Aorta (tissue), 5 donors: ENCODE measurements around the gene BSPRY. TPM values are rescaled to one million over a fixed set of nuclear protein-coding genes. Genes with fewer than 3 reads are reported as not detected.

Experiments
- ATAC-seq: fragments of 200-7000 bp; cut with Tn5 transposase; one replicate; pipeline ENCODE4 v1.9.1; 2022; ENCODE audit warnings: moderate library complexity; ENCODE audit not compliant: low FRiP score
- DNase-seq, 2 donors: peaks; one replicate each; pipeline ENCODE4 v3.0.0-alpha.2; 2020
- H3K27ac ChIP-seq, 2 donors: one replicate each; pipeline ENCODE4 v1.5.1; 2013; ENCODE audit warnings: low read length in 2 of 2, mild to moderate bottlenecking in 2 of 2, moderate library complexity in 2 of 2, control low read depth in 1 of 2, inconsistent platforms in 1 of 2, low read depth in 1 of 2
- H3K27me3 ChIP-seq, 2 donors: one replicate each; pipeline ENCODE4 v1.6.1; 2013; ENCODE audit warnings: control low read depth in 1 of 2, low read length in 1 of 2, mild to moderate bottlenecking in 1 of 2, moderate library complexity in 1 of 2; ENCODE audit not compliant: insufficient read depth in 2 of 2, control insufficient read depth in 1 of 2
- H3K36me3 ChIP-seq, 2 donors: one replicate each; pipeline ENCODE4 v1.6.1; 2013; ENCODE audit warnings: control low read depth in 1 of 2, low read length in 1 of 2, mild to moderate bottlenecking in 1 of 2; ENCODE audit not compliant: insufficient read depth in 2 of 2, control insufficient read depth in 1 of 2
- H3K4me1 ChIP-seq, 2 donors: one replicate each; pipeline ENCODE4 v1.6.1; 2013; ENCODE audit warnings: low read length in 2 of 2, control low read depth in 1 of 2, mild to moderate bottlenecking in 1 of 2, moderate library complexity in 1 of 2; ENCODE audit not compliant: insufficient read depth in 2 of 2, control insufficient read depth in 1 of 2
- H3K4me3 ChIP-seq, 2 donors: one replicate each; pipeline ENCODE4 v1.5.1; 2013; ENCODE audit warnings: low read length in 2 of 2, control low read depth in 1 of 2, mild to moderate bottlenecking in 1 of 2
- H3K9me3 ChIP-seq: one replicate; pipeline ENCODE4 v1.6.1; 2013; ENCODE audit warnings: mild to moderate bottlenecking, low read length; ENCODE audit not compliant: control insufficient read depth
- WGBS, 2 donors: extraction: QIAGEN DNeasy Blood & Tissue Kit; methylation state at CpG; one replicate each; pipeline ENCODE4 v1.1.7; 2013; 5-methylcytosine and 5-hydroxymethylcytosine counted together
- intact Hi-C, 2 donors: fragments of 100-400 bp; cut with DNase I; formaldehyde crosslinking; loops; one replicate each; pipeline versions ENCODE4 v1.14.2 to v1.15.0; 2022
- polyA plus RNA-seq, 2 donors: library from polyadenylated mRNA; stranded (reverse); fragments of 200-250 nt; gene quantifications; one replicate each; pipeline ENCODE4 v1.2.3, GENCODE V29; 2013
- total RNA-seq, 2 donors: library from RNA; stranded (reverse); fragmentation: NEBNext Ultra II Directional; extraction: Animal tissue kit (Norgen Biotek cat#: 25700); gene quantifications; one replicate each; pipeline ENCODE4 v1.2.1, GENCODE V29; 2021
- donor health status: healthy with polysubstance abuse.
- donor health status: Bipolar disorder and iron deficiency.
- donor health status: DM: no; HTN: no; CAD: no.
- donor health status: DM: no; HTN: no; CAD: no.
- donor health status: DM: yes; HTN: yes; CAD: no.

BSPRY gene
- total and polyA plus RNA-seq, 4 donors = 0.18 to 2.6 (median 0.34) TPM

DNA sequence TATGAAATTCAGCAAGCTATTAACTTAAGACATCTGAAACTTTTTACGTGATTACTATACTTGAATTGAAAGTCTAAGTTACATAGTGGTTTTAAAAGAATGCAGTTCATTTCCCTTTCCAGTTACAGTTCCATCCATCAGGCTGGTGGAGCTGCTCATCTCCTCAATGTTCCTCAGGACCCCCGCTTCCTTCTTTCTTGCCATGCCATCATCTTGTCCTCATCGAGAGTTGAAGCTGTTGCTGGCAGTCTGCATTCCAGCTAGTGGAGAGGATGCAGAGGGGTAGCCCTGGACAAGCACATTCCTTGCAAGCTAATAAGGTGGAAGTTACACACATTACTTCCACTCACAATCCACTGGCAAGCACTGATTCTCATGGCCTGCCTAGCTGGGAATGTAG lies 37.4 kb upstream of the BSPRY start:
- Histone ChIP-seq H3K27me3 (no peaks in the 10 kb centered on the region), H3K4me1 (peaks cover 0 to 2% of the 10 kb centered on the region in 2 donors), H3K9me3 (no peaks in the 10 kb centered on the region), H3K4me3 (no peak overlapping the region), H3K36me3 (no peaks in the 10 kb centered on the region), H3K27ac (no peak overlapping the region)
- intact Hi-C loops = loop anchor here in 1 of 2 donors (10.0 kb wide), 1 partner anchor 63 kb away; the partner anchor contains the start of gene HDHD3
- DNase-seq (no peak), ATAC-seq (no peak)
- WGBS, 2 donors = 66 to 68% methylated on average over 3 of the region's 3 CpGs

DNA sequence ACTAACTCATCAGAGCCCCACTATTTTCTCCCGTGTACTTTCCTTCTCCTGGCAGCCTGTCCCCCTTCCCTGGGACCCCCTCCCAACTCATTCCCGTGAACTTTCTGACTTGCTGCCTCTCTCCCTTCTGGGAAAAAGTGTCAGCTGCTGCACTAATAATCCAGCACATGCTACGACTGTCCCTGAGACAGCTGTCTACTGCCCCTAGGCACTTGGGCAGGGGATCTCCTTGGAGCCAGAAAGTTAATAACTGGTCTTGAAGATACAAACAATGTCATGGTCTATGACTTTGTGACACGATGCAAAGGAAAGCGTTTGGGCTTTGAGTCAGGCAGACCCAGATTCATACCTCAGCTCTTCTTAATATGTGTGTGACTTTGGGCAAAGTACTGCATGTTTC lies 36.1 kb upstream of the BSPRY start:
- Histone ChIP-seq H3K27ac (no peak overlapping the region), H3K36me3 (no peaks in the 10 kb centered on the region), H3K4me3 (no peak overlapping the region), H3K9me3 (no peaks in the 10 kb centered on the region), H3K27me3 (no peaks in the 10 kb centered on the region), H3K4me1 (peaks cover 0 to 2% of the 10 kb centered on the region in 2 donors)
- intact Hi-C loops = loop anchor here in 1 of 2 donors (10.0 kb wide), 1 partner anchor 62 kb away; the partner anchor contains the start of gene HDHD3
- DNase-seq (no peak), ATAC-seq (no peak)
- WGBS, 2 donors = 63 to 77% methylated on average over 5 of the region's 5 CpGs

DNA sequence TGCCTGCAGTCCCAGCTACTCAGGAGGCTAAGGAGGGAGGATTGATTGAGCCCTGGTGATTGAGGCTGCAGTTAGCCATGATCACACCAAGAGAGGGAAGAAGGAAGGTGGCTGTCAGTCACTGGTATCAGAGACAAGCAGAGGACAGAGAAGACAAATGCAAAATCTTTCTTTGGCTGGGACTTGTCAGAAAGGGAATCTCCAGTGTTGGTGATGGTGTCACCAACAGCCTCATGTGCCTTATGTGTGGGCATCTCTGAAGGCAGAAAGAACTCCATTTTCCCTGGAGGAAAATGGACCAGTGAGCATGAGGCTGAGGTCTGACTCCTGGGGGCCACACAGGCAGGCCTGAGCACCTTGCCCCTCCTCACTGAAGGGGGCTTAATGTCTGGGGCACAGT lies 34.1 kb upstream of the BSPRY start:
- Histone ChIP-seq H3K36me3 (no peaks in the 10 kb centered on the region), H3K27ac (no peak overlapping the region), H3K27me3 (no peaks in the 10 kb centered on the region), H3K4me1 (peaks cover 0 to 2% of the 10 kb centered on the region in 2 donors), H3K9me3 (no peaks in the 10 kb centered on the region), H3K4me3 (no peak overlapping the region)
- ATAC-seq = no peak
- intact Hi-C loops = loop anchor here in 1 of 2 donors (5.0 to 10.0 kb wide), 2 partner anchors 60 to 87 kb away; partner anchors contain the start of genes ALAD and HDHD3
- no peak for DNase-seq

DNA sequence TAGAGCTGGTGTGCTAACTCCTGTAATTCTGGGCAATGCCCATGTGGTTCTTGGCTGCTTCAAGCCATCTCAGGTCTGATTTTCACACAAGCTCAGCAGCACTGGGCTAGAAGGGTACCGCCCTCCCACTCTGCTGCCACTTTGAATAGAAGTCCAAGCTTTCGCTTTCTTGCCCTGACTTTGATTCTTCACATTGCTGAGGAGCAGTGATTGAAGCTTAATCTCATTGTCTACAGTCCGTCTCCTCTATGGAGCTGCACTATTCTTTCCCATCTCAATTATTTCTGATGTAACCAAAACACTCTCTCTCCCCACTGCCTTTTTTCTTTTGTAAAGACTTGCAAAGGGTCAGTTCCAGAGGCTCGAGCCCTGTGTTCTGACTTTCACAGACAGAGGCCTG lies 33.3 kb upstream of the BSPRY start:
- H3K27ac ChIP-seq = no peak overlapping the region

DNA sequence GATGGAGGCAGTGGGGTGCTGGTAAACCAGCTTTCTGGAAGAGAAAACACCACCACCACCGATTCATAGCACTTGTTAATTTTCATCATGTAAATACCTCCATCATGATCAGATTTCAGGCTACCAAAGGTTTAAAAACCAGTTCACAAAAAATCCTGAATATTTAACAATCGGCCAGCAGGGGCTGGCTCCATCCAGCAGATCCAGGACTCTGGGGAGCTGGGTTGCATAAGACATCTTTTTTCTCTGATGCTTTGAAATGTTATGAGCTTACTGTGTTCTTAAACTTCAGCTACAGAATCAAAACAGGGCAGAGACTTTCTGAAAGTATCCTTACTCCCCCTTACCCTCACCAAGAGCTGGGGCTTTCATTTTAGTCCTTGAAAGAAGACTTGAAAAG lies 31.6 kb upstream of the BSPRY start:
- Histone ChIP-seq H3K36me3 (no peaks in the 10 kb centered on the region), H3K4me1 (peaks cover 0 to 2% of the 10 kb centered on the region in 2 donors)
- ATAC-seq = no peak

More for the DNA sequence above, 33.3 kb upstream of the BSPRY start:
- Histone ChIP-seq H3K36me3 (no peaks in the 10 kb centered on the region), H3K9me3 (no peaks in the 10 kb centered on the region), H3K27me3 (no peaks in the 10 kb centered on the region), H3K4me3 (no peak overlapping the region), H3K4me1 (peaks cover 0 to 2% of the 10 kb centered on the region in 2 donors)
- ATAC-seq (peak; percentile 36), DNase-seq (no peak)
- intact Hi-C loops = loop anchor here in 1 of 2 donors (5.0 to 10.0 kb wide), 2 partner anchors 59 to 86 kb away; partner anchors contain the start of genes ALAD and HDHD3
- WGBS, 2 donors = 10 to 16% methylated on average over 4 of the region's 4 CpGs

DNA sequence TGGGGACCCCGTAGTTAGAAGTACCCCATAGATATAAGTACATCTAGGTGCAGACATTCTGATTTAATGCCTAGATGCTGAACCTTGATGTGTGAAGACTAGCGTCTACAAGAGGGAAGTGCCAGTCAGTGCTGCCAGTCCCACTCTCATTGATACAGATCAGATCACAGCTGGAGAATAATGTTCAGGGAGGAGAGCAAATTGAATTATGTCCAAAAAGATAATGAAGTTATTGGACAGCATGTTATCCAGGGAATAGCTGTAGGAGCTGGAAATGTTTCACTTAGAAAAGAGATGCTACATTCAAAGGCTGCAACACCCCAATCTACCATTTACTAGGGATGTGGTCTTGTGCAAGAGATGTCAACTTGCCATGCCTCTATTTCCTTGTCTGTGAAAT lies 30.3 kb upstream of the BSPRY start:
- ATAC-seq (no peak), DNase-seq (no peak)
- H3K27ac ChIP-seq = no peak overlapping the region
- intact Hi-C loops = loop anchor here in 1 of 2 donors (5.0 to 10.0 kb wide), 2 partner anchors 56 to 83 kb away; partner anchors contain the start of genes ALAD and HDHD3
- H3K4me1 ChIP-seq = peaks cover 0 to 2% of the 10 kb centered on the region in 2 donors
- H3K36me3 ChIP-seq = no peaks in the 10 kb centered on the region
- H3K9me3 ChIP-seq = no peaks in the 10 kb centered on the region
- no peaks in the 10 kb centered on the region for H3K27me3 ChIP-seq
- H3K4me3 ChIP-seq = no peak overlapping the region
- WGBS, 2 donors = 90 to 94% methylated on average over 2 of the region's 2 CpGs

More for the DNA sequence above, 31.6 kb upstream of the BSPRY start:
- intact Hi-C loops = loop anchor here in 1 of 2 donors (5.0 to 10.0 kb wide), 2 partner anchors 57 to 85 kb away; partner anchors contain the start of genes ALAD and HDHD3
- H3K27ac ChIP-seq = no peak overlapping the region
- H3K27me3 ChIP-seq = no peaks in the 10 kb centered on the region
- no peak for DNase-seq
- H3K4me3 ChIP-seq = no peak overlapping the region
- no peaks in the 10 kb centered on the region for H3K9me3 ChIP-seq
- 46 to 49% methylated on average over 2 of the region's 2 CpGs for WGBS, 2 donors

DNA sequence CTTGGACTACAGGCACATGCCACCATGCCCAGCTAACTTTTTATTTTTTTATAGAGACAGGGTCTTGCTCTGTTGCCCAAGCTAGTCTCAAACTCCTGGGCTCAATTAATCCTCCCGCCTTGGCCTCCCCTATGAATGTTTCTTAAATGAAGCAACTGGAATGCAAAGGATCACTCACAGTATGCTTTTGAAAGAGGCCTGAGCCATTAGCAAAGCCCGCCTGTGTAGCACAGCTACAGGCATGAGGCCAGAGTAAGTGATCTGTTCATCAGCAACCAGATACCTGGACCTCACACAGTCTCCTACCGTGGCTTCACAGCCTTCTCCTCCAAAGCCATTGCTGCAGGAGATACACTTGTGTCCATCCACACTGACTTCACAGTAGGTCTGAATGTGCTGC lies 29.3 kb upstream of the BSPRY start:
- ATAC-seq (no peak), DNase-seq (no peak)
- WGBS, 2 donors = 97 to 99% methylated on average over 3 of the region's 3 CpGs
- Histone ChIP-seq H3K4me1 (peaks cover 0 to 2% of the 10 kb centered on the region in 2 donors), H3K36me3 (no peaks in the 10 kb centered on the region), H3K27me3 (no peaks in the 10 kb centered on the region), H3K27ac (no peak overlapping the region), H3K4me3 (no peak overlapping the region), H3K9me3 (no peaks in the 10 kb centered on the region)
- intact Hi-C loops = no loop called here

DNA sequence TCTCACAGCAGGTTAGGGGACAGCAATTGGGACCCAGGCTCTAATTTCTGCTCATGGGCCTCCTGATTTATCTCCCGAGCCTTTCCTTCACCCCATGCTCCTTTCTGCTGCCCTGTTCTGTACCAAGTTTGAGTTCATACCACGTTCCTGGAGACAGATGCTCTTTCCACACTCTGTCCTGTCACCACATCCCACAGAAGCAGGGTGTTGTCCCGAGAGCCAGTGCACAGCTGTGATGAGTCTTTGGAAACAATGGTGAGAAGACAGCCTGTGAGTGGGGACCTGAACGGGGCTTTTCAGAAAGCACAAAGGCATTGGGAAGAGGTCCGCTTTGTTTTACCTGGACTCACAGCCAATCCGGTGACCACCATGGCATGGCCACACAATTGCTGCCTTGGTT lies 26.7 kb upstream of the BSPRY start:
- intact Hi-C loops = no loop called here
- WGBS, 2 donors = 83 to 86% methylated on average over 6 of the region's 6 CpGs

DNA sequence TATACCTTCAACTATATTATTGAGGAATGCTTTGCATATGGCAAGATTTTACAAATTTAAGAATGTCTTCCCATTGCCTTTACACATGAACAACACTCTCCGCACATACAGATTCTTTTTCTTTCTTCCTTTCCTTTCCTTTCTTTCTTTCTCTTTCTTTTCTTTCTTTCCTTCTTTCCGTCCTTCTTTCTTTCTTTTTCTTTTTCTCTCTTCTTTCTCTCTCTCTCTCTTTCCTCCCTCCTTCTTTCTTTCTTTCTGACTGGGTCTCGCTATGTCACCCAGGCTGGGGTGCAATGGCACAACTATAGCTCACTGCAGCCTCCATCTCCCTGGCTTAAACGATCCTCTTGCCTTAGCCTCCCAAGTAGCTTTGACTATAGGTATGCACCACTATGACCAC lies 23.1 kb upstream of the BSPRY start:
- H3K27ac ChIP-seq = no peak overlapping the region
- intact Hi-C loops = no loop called here
- WGBS, 2 donors = 95 to 96% methylated on average over 4 of the region's 4 CpGs
- no peaks in the 10 kb centered on the region for H3K36me3 ChIP-seq
- no peak for DNase-seq
- ATAC-seq = no peak
- no peak overlapping the region for H3K4me3 ChIP-seq
- H3K4me1 ChIP-seq = no peaks in the 10 kb centered on the region
- no peaks in the 10 kb centered on the region for H3K9me3 ChIP-seq
- no peaks in the 10 kb centered on the region for H3K27me3 ChIP-seq

More for the DNA sequence above, 26.7 kb upstream of the BSPRY start:
- Histone ChIP-seq H3K27me3 (no peaks in the 10 kb centered on the region), H3K4me1 (no peaks in the 10 kb centered on the region), H3K9me3 (no peaks in the 10 kb centered on the region), H3K4me3 (no peak overlapping the region), H3K36me3 (no peaks in the 10 kb centered on the region), H3K27ac (no peak overlapping the region)
- ATAC-seq (no peak), DNase-seq (no peak)
